ENCODE data around the gene DYNC2H1. TPM values are rescaled to one million over a fixed set of nuclear protein-coding genes. Genes with fewer than 3 reads are reported as not detected.

DYNC2H1 gene
- total and polyA plus RNA-seq, 10 donors = 3.1 to 18.3 (median 10.6) TPM

GRCh38 chr11:103398829-103399228 lies 289.6 kb downstream of the DYNC2H1 start:
- Histone ChIP-seq H3K27ac (no peak overlapping the region), H3K4me3 (no peak overlapping the region), H3K27me3 (replicated peaks in 1 of 7) (no peaks in the 10 kb centered on the region), H3K9me3 (peaks cover 0 to 11% (median 0%) of the 10 kb centered on the region in 8 donors), H3K4me1 (no peaks in the 10 kb centered on the region), H3K36me3 (peaks cover 0 to 6% (median 0%) of the 10 kb centered on the region in 6 donors)
- DNase-seq = no peak
- TF ChIP-seq POLR2AphosphoS5 (IDR thresholded peaks at IDR 0.05) = no peak
- TF ChIP-seq CTCF (IDR thresholded peaks at IDR 0.05 in 8 of 11, conservative IDR thresholded peaks at IDR 0.05 in 3 of 11) = no peak
- no peak for TF ChIP-seq POLR2A (IDR thresholded peaks at IDR 0.05)
- WGBS, 5 donors = 68 to 89% (median 76%) methylated on average over 6 of the region's 6 CpGs
- intact Hi-C loops (cut with DNase I; ENCODE audit: low total_unique reads) = no loop called here

GRCh38 chr11:103406357-103406756 lies 297.1 kb downstream of the DYNC2H1 start:
- Histone ChIP-seq H3K4me3 (no peak overlapping the region), H3K9me3 (peaks cover 0 to 7% (median 0%) of the 10 kb centered on the region in 8 donors), H3K4me1 (no peaks in the 10 kb centered on the region), H3K27me3 (replicated peaks in 1 of 7) (no peaks in the 10 kb centered on the region), H3K27ac (no peak overlapping the region), H3K36me3 (peaks cover 0 to under 1% (median 0%) of the 10 kb centered on the region in 6 donors)
- DNase-seq = no peak
- intact Hi-C loops (cut with DNase I; ENCODE audit: low total_unique reads) = no loop called here
- TF ChIP-seq POLR2A (IDR thresholded peaks at IDR 0.05) = no peak
- TF ChIP-seq CTCF (IDR thresholded peaks at IDR 0.05 in 8 of 11, conservative IDR thresholded peaks at IDR 0.05 in 3 of 11) = no peak
- TF ChIP-seq POLR2AphosphoS5 (IDR thresholded peaks at IDR 0.05) = no peak
- 94 to 99% (median 97%) methylated on average over 3 of the region's 3 CpGs for WGBS, 5 donors

- WGBS, 5 donors = 80 to 89% (median 83%) methylated on average over 2 of the region's 2 CpGs
- no peak for TF ChIP-seq POLR2AphosphoS5 (IDR thresholded peaks at IDR 0.05)
- TF ChIP-seq POLR2A (IDR thresholded peaks at IDR 0.05) = no peak
- no peak for TF ChIP-seq CTCF (IDR thresholded peaks at IDR 0.05 in 8 of 11, conservative IDR thresholded peaks at IDR 0.05 in 3 of 11)
- H3K36me3 ChIP-seq = no peaks in the 10 kb centered on the region
- no peak overlapping the region for H3K27ac ChIP-seq
- H3K4me3 ChIP-seq = no peak overlapping the region
- intact Hi-C loops (cut with DNase I; ENCODE audit: low total_unique reads) = no loop called here
- H3K27me3 ChIP-seq (replicated peaks in 1 of 7) = no peaks in the 10 kb centered on the region
- H3K9me3 ChIP-seq = no peaks in the 10 kb centered on the region
- DNase-seq = no peak
- no peaks in the 10 kb centered on the region for H3K4me1 ChIP-seq
These were observed 298.4 kb downstream of the DYNC2H1 start for GRCh38 chr11:103407641-103408040.

- Histone ChIP-seq H3K4me1 (no peaks in the 10 kb centered on the region), H3K36me3 (no peaks in the 10 kb centered on the region), H3K4me3 (no peak overlapping the region), H3K9me3 (peaks cover 0 to under 1% (median 0%) of the 10 kb centered on the region in 8 donors), H3K27me3 (replicated peaks in 1 of 7) (no peaks in the 10 kb centered on the region), H3K27ac (no peak overlapping the region)
- intact Hi-C loops (cut with DNase I; ENCODE audit: low total_unique reads) = no loop called here
- TF ChIP-seq CTCF (IDR thresholded peaks at IDR 0.05 in 8 of 11, conservative IDR thresholded peaks at IDR 0.05 in 3 of 11) (no peak), POLR2A (IDR thresholded peaks at IDR 0.05) (no peak), POLR2AphosphoS5 (IDR thresholded peaks at IDR 0.05) (no peak)
- WGBS, 5 donors = 71 to 90% (median 75%) methylated on average over 1 of the region's 1 CpG
- no peak for DNase-seq
These were observed 304.2 kb downstream of the DYNC2H1 start for GRCh38 chr11:103413266-103413888.

All from spleen (tissue), 11 donors.